KMS-11 (cell line): ENCODE results near the gene CSRP1.

Experiments used
- H2AFZ ChIP-seq: fragments of 200-600 bp; sonication (generic); 2 replicates; pipeline ENCODE4 v1.6.1; 2016; ENCODE audit warnings: antibody characterized with exemption, mixed run types, low read depth
- H3K27ac ChIP-seq: fragments of 200-600 bp; sonication (generic); 2 replicates; pipeline ENCODE4 v1.6.1; 2016; ENCODE audit warnings: mild to moderate bottlenecking, mixed run types
- H3K27me3 ChIP-seq: fragments of 200-600 bp; sonication (generic); 2 replicates; pipeline ENCODE4 v1.6.1; 2017; ENCODE audit warnings: mild to moderate bottlenecking, low read depth, mixed run types, moderate library complexity; ENCODE audit not compliant: insufficient read depth
- H3K36me3 ChIP-seq: fragments of 200-600 bp; sonication (generic); 2 replicates; pipeline ENCODE4 v1.6.1; 2017; ENCODE audit warnings: mild to moderate bottlenecking, mixed run types; ENCODE audit not compliant: insufficient read depth
- H3K4me1 ChIP-seq: fragments of 200-600 bp; sonication (generic); 2 replicates; pipeline ENCODE4 v1.6.1; 2016; ENCODE audit warnings: mild to moderate bottlenecking, low read depth, mixed run types; ENCODE audit not compliant: poor library complexity, severe bottlenecking
- H3K4me2 ChIP-seq: fragments of 200-600 bp; sonication (generic); 2 replicates; pipeline ENCODE4 v1.7.0; 2016; ENCODE audit warnings: mild to moderate bottlenecking, mixed run types
- H3K4me3 ChIP-seq: fragments of 200-600 bp; sonication (generic); IDR thresholded peaks from 2 replicates; pipeline ENCODE4 v1.6.1; 2017; ENCODE audit warnings: low read depth, low read length, mixed read lengths; ENCODE audit not compliant: insufficient read depth
- H3K79me2 ChIP-seq: fragments of 200-600 bp; sonication (generic); 2 replicates; pipeline ENCODE4 v1.6.1; 2016; ENCODE audit warnings: low read depth, mixed run types; ENCODE audit not compliant: insufficient read depth
- H3K9ac ChIP-seq: fragments of 200-600 bp; sonication (generic); 2 replicates; pipeline ENCODE4 v1.6.1; 2016; ENCODE audit warnings: mild to moderate bottlenecking, mixed run types
- H4K20me1 ChIP-seq: fragments of 200-600 bp; sonication (generic); 2 replicates; pipeline ENCODE4 v1.6.1; 2016; ENCODE audit warnings: mild to moderate bottlenecking, mixed run types; ENCODE audit not compliant: insufficient read depth
- CTCF ChIP-seq: fragments of 200-600 bp; sonication (generic); conservative IDR thresholded peaks from 2 replicates; pipeline ENCODE4 v1.6.1; 2017; ENCODE audit warnings: low read depth, mild to moderate bottlenecking, antibody characterized with exemption, low read length, moderate library complexity, mixed read lengths

Gene CSRP1

GRCh38 chr1:201489643-201490261 is 17.2 kb downstream of the CSRP1 start:
- Histone ChIP-seq H4K20me1 (no peaks in the 10 kb centered on the region), H3K79me2 (no peaks in the 10 kb centered on the region), H3K4me1 (no peaks in the 10 kb centered on the region), H3K9ac (no peak overlapping the region), H3K27me3 (no peaks in the 10 kb centered on the region), H3K27ac (no peak overlapping the region), H2AFZ (no peak overlapping the region), H3K36me3 (peaks cover 5% of the 10 kb centered on the region; the same call in 1 of the 2 replicates), H3K4me2 (no peak overlapping the region), H3K4me3 (no peak overlapping the region)
- TF ChIP-seq CTCF: no peak

GRCh38 chr1:201488830-201489589 is 17.9 kb downstream of the CSRP1 start:
- no peaks in the 10 kb centered on the region for H3K79me2 ChIP-seq
- TF ChIP-seq CTCF: no peak
- no peaks in the 10 kb centered on the region for H3K4me1 ChIP-seq
- H3K9ac ChIP-seq: no peak overlapping the region
- H3K4me3 ChIP-seq: no peak overlapping the region
- no peaks in the 10 kb centered on the region for H4K20me1 ChIP-seq
- H3K27me3 ChIP-seq: no peaks in the 10 kb centered on the region
- peaks cover 5% of the 10 kb centered on the region; the same call in 1 of the 2 replicates for H3K36me3 ChIP-seq
- no peak overlapping the region for H2AFZ ChIP-seq
- no peak overlapping the region for H3K4me2 ChIP-seq
- no peak overlapping the region for H3K27ac ChIP-seq

- Histone ChIP-seq H3K27ac (no peak overlapping the region), H3K79me2 (no peaks in the 10 kb centered on the region), H4K20me1 (no peaks in the 10 kb centered on the region), H3K4me1 (peaks cover 2% of the 10 kb centered on the region), H3K9ac (no peak overlapping the region), H3K27me3 (no peaks in the 10 kb centered on the region), H2AFZ (no peak overlapping the region), H3K4me3 (no peak overlapping the region), H3K36me3 (peaks cover 5% of the 10 kb centered on the region; the same call in 1 of the 2 replicates), H3K4me2 (no peak overlapping the region)
- no peak for TF ChIP-seq CTCF
Measured at GRCh38 chr1:201487742-201488141, 19.2 kb downstream of the CSRP1 start.

- Histone ChIP-seq H4K20me1 (no peaks in the 10 kb centered on the region), H3K36me3 (peaks cover 5% of the 10 kb centered on the region; the same call in 1 of the 2 replicates), H3K79me2 (no peaks in the 10 kb centered on the region), H2AFZ (no peak overlapping the region), H3K4me2 (no peak overlapping the region), H3K27me3 (peaks cover 4% of the 10 kb centered on the region), H3K4me3 (no peak overlapping the region), H3K27ac (no peak overlapping the region), H3K4me1 (peaks cover 16% of the 10 kb centered on the region), H3K9ac (no peak overlapping the region)
- TF ChIP-seq CTCF: no peak
Measured at GRCh38 chr1:201486187-201486586, 20.7 kb downstream of the CSRP1 start.
